A549 (cell line): ENCODE data around the gene PBX2. TPM values are rescaled to one million over a fixed set of nuclear protein-coding genes. Genes with fewer than 3 reads are reported as not detected.

Source experiments
- ATAC-seq, 2 experiments: fragments of 200-7000 bp in 1 of 2; fragments of >200 bp in 1 of 2; cut with Nextera tagmentation in 1 of 2; cut with Tn5 transposase in 1 of 2; 3 replicates each; pipeline versions ENCODE4 v1.8.0 to v1.9.1; 2018 to 2020; ENCODE audit warnings: mild to moderate bottlenecking in 1 of 2, moderate library complexity in 1 of 2
- CTCF ChIA-PET: fragments of 300-600 bp; sonication (Branson Sonifier 250); formaldehyde crosslinking; extraction: SDS; loops from one replicate; lab custom pipeline; 2021; ENCODE audit warnings: antibody characterized with exemption, inconsistent platforms; lab: Yijun Ruan, JAX
- POLR2A ChIA-PET: fragments of 350-600 bp; formaldehyde crosslinking; extraction: SDS; loops from one replicate; lab custom pipeline; 2021; ENCODE audit warnings: antibody characterized with exemption, inconsistent platforms; lab: Yijun Ruan, JAX
- DNase-seq, 2 experiments: peaks; one replicate each; pipeline versions ENCODE4 v3.0.0 to v3.0.0-alpha.2; 2011 to 2016; ENCODE audit warnings: low read depth in 1 of 2, low spot score in 1 of 2
- FAIRE-seq: peaks from 2 replicates; lab custom pipeline; 2011; peaks lifted over from hg19 to GRCh38; lab: Jason Lieb, UNC
- H3K27ac ChIP-seq, 2 experiments: fragments of >200 bp; sonication (Bioruptor Twin); formaldehyde crosslinking; 3 replicates each; pipeline ENCODE4 v1.5.1; 2016 to 2017
- H3K4me1 ChIP-seq: fragments of >200 bp; sonication (Bioruptor Twin); formaldehyde crosslinking; 3 replicates; pipeline ENCODE4 v1.6.1; 2016
- H3K4me2 ChIP-seq: fragments of >200 bp; sonication (Bioruptor Twin); formaldehyde crosslinking; 3 replicates; pipeline ENCODE4 v1.6.1; 2016
- H3K4me3 ChIP-seq: fragments of >200 bp; sonication (Bioruptor Twin); formaldehyde crosslinking; 3 replicates; pipeline ENCODE4 v1.5.1; 2016
- H3K9me3 ChIP-seq: fragments of >200 bp; sonication (Bioruptor Twin); formaldehyde crosslinking; 3 replicates; pipeline ENCODE4 v1.6.1; 2016
- BHLHE40 ChIP-seq: IDR thresholded peaks from 2 replicates; pipeline ENCODE4 v1.6.1; 2012; ENCODE audit warnings: low read depth, low read length, inconsistent platforms
- CBX8 ChIP-seq: fragments of 200-600 bp; sonication (generic); IDR thresholded peaks from 2 replicates; pipeline ENCODE4 v1.6.1; 2016
- CHD2 ChIP-seq: fragments of 150-350 bp; IDR thresholded peaks from 2 replicates; pipeline ENCODE4 v1.6.1; 2014; ENCODE audit warnings: low read length; ENCODE audit not compliant: partially characterized antibody
- CHD4 ChIP-seq: fragments of 200-600 bp; sonication (generic); IDR thresholded peaks from 2 replicates; pipeline ENCODE4 v1.6.1; 2016; ENCODE audit warnings: antibody characterized with exemption, mild to moderate bottlenecking, borderline replicate concordance
- EHF ChIP-seq: fragments of 250-450 bp; sonication (Bioruptor Pico); IDR thresholded peaks from 2 replicates; pipeline ENCODE4 v1.5.0; 2020; ENCODE audit warnings: mild to moderate bottlenecking
- EP300 ChIP-seq, 2 experiments: fragments of >200 bp; sonication (Bioruptor Twin); formaldehyde crosslinking; IDR thresholded peaks; 2 replicates in 1 of 2; 3 replicates in 1 of 2; pipeline ENCODE4 v1.6.1; 2016 to 2017
- FOSL2 ChIP-seq, 2 experiments: fragments of 450-650 bp in 1 of 2; fragments of >200 bp in 1 of 2; sonication (Bioruptor Twin) in 1 of 2; formaldehyde crosslinking; IDR thresholded peaks; 2 replicates each; pipeline versions ENCODE4 v1.5.0 to v1.6.1; 2016 to 2020; ENCODE audit warnings: mild to moderate bottlenecking in 1 of 2, moderate library complexity in 1 of 2
- HEYL ChIP-seq: fragments of 250-450 bp; sonication (Bioruptor Pico); IDR thresholded peaks from 2 replicates; pipeline ENCODE4 v1.8.0; 2021; ENCODE audit warnings: mild to moderate bottlenecking, moderate library complexity
- HOXA7 ChIP-seq: fragments of 250-450 bp; sonication (Bioruptor Pico); IDR thresholded peaks from 2 replicates; pipeline ENCODE4 v1.5.0; 2020; ENCODE audit warnings: mild to moderate bottlenecking, moderate library complexity
- KDM1A ChIP-seq: fragments of 200-600 bp; sonication (generic); IDR thresholded peaks from 2 replicates; pipeline ENCODE4 v1.6.1; 2016; ENCODE audit warnings: low read depth, mild to moderate bottlenecking
- MAFK ChIP-seq: fragments of 450-650 bp; IDR thresholded peaks from 2 replicates; pipeline ENCODE4 v1.6.1; 2014; ENCODE audit not compliant: partially characterized antibody
- MYC ChIP-seq: IDR thresholded peaks from 2 replicates; pipeline ENCODE4 v1.6.1; 2012; ENCODE audit warnings: mild to moderate bottlenecking, inconsistent platforms, low read length, improper control_type of control experiment, borderline replicate concordance
- NFE2L2 ChIP-seq: fragments of 150-350 bp; conservative IDR thresholded peaks from 2 replicates; pipeline ENCODE4 v1.6.1; 2014; ENCODE audit warnings: low read length
- NR3C1 ChIP-seq: fragments of >200 bp; sonication (Bioruptor Twin); formaldehyde crosslinking; IDR thresholded peaks from 3 replicates; pipeline ENCODE4 v1.6.1; 2017
- PHF8 ChIP-seq: fragments of 200-600 bp; sonication (generic); IDR thresholded peaks from 2 replicates; pipeline ENCODE4 v1.6.1; 2016; ENCODE audit warnings: low read depth, mild to moderate bottlenecking, antibody characterized with exemption, moderate library complexity, borderline replicate concordance
- POLR2AphosphoS2 ChIP-seq: conservative IDR thresholded peaks from 2 replicates; pipeline ENCODE4 v1.6.1; 2012; ENCODE audit warnings: low read length, improper control_type of control experiment, inconsistent platforms
- RAD21 ChIP-seq, 2 experiments: fragments of >200 bp in 1 of 2; sonication (Bioruptor Twin) in 1 of 2; formaldehyde crosslinking in 1 of 2; IDR thresholded peaks in 1 of 2; conservative IDR thresholded peaks in 1 of 2; 2 replicates in 1 of 2; 3 replicates in 1 of 2; pipeline ENCODE4 v1.6.1; 2012 to 2018; ENCODE audit warnings: inconsistent platforms in 1 of 2
- RFX5 ChIP-seq: fragments of 450-650 bp; IDR thresholded peaks from 2 replicates; pipeline ENCODE4 v1.7.1; 2014; ENCODE audit warnings: antibody characterized with exemption, mild to moderate bottlenecking, moderate library complexity
- SMC3 ChIP-seq: fragments of >200 bp; sonication (Bioruptor Twin); formaldehyde crosslinking; IDR thresholded peaks from 3 replicates; pipeline ENCODE4 v1.6.1; 2018; ENCODE audit warnings: inconsistent platforms
- SREBF2 ChIP-seq: fragments of 450-650 bp; IDR thresholded peaks from 2 replicates; pipeline ENCODE4 v1.6.1; 2014; ENCODE audit warnings: mild to moderate bottlenecking, moderate library complexity
- ZC3H11A ChIP-seq: fragments of 450-650 bp; IDR thresholded peaks from 2 replicates; pipeline ENCODE4 v1.6.1; 2014; ENCODE audit warnings: antibody characterized with exemption, mild to moderate bottlenecking
- ZFP36 ChIP-seq: fragments of 450-650 bp; IDR thresholded peaks from 2 replicates; pipeline ENCODE4 v1.6.1; 2014; ENCODE audit warnings: borderline replicate concordance; ENCODE audit not compliant: partially characterized antibody
- ZSCAN20 ChIP-seq: fragments of 250-450 bp; sonication (Bioruptor Pico); IDR thresholded peaks from 2 replicates; pipeline ENCODE4 v1.8.0; 2022; ENCODE audit warnings: mild to moderate bottlenecking, moderate library complexity
- WGBS: methylation state at CpG from one replicate; pipeline ENCODE4 v1.1.6; 2017; ENCODE audit errors: missing lambda C conversion rate; 5-methylcytosine and 5-hydroxymethylcytosine counted together
- polyA plus RNA-seq, 4 experiments: library from polyadenylated mRNA; depleted of rRNA in 3 of 4; stranded (reverse); fragments of >200 nt; fragmentation: RNase III in 1 of 4; extraction: RNeasy Plus Mini Kit Qiagen cat#74134 plus additional on column Dnase treatment in 1 of 4; gene quantifications; 2 replicates in 3 of 4; 3 replicates in 1 of 4; pipeline ENCODE4 v1.2.3, GENCODE V29; 2011 to 2017
- TF ChIP-seq, protein P1 (sequence below): fragments of 200-600 bp; sonication (generic); IDR thresholded peaks from 2 replicates; pipeline ENCODE4 v1.6.1; 2016; ENCODE audit warnings: antibody characterized with exemption, mild to moderate bottlenecking, moderate library complexity
- TF ChIP-seq, protein P2 (sequence below): fragments of 250-450 bp; sonication (Bioruptor Pico); IDR thresholded peaks from 2 replicates; pipeline ENCODE4 v1.5.0; 2021; ENCODE audit warnings: mild to moderate bottlenecking, moderate library complexity, borderline replicate concordance
- TF ChIP-seq, protein P3 (sequence below): fragments of >200 bp; sonication (Bioruptor Twin); formaldehyde crosslinking; IDR thresholded peaks from 2 replicates; pipeline ENCODE4 v1.6.1; 2016

Gene PBX2
- polyA plus RNA-seq, 2 of the 4 experiments (the other 2 are of a cell fraction), result 27.0 to 30.8 TPM

DNA sequence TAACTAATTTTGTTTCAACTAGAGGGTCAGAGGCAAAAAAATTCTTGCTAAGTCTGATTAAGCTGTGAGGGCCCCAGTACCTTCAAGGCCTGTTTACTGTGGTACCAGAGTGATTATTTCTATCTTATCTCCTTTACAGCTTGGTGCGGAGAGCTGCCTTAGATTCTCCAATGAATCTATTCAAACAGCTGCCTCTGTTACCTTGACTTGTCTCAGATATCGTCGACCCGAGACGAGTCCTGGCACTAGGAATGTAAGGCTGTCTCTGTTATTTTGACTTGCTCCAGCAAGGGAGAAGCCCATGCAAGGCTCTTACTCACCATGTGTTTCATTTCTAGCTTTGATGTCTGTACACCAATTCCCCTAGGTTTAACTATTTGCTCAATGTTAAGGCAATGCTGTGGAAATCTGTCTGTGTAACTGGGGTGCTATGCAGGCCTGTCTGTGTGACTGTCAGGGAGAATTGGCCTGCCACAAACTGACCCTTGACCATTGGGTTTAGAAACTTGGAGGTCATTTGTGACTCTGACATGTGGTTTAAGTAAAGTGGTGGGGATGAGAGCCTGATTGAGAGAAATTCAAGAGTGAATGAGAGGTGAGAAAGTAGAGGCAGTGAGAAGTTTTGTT lies 49.5 kb downstream of the PBX2 start:
- Histone ChIP-seq H3K4me3 (no peak overlapping the region), H3K4me2 (no peak overlapping the region), H3K27ac (no peak overlapping the region), H3K9me3 (no peaks in the 10 kb centered on the region), H3K4me1 (no peaks in the 10 kb centered on the region)
- TF ChIP-seq SREBF2, result no peak
- no peak for TF ChIP-seq KDM1A
- TF ChIP-seq CBX8, result no peak
- TF ChIP-seq CHD4, result no peak
- no peak for TF ChIP-seq NFE2L2
- no peak for TF ChIP-seq NR3C1
- no peak for TF ChIP-seq BHLHE40
- no peak for TF ChIP-seq EHF (CRISPR knock-in tag)
- no peak for TF ChIP-seq CHD2
- TF ChIP-seq ZSCAN20, result no peak
- ChIA-PET CTCF (interaction anchor here (0.6 to 0.9 kb wide), 2 partner anchors 40 to 46 kb away, joined by 3 read pairs; no protein-coding TSS in a partner anchor), POLR2A (no interaction called here)
- no peak for DNase-seq
- ATAC-seq, result no peak
- no peak for FAIRE-seq
- 78% methylated on average over 5 of the region's 5 CpGs for WGBS

DNA sequence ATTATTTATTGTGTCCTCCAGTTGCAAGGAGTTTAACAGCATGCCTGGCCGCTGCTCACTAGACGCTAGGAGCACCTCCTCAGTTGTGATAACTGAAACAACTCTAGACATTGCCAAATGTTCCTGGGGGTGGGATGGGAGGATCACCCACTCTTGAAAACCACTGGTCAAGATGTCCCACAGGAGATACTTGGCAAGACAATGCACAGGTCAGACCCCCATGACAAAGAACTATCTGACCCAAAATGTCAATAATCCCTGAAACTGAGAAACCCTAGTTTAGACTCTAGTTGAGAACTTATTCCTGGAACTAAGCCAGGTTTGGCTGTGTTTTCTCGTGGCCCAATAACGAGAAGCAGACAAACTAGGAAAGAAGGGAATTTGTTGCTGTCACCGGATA lies 50.4 kb downstream of the PBX2 start:
- H3K9me3 ChIP-seq, result no peaks in the 10 kb centered on the region
- ChIA-PET POLR2A (interaction anchor here (0.7 kb wide), 1 partner anchor 12 kb away, joined by 3 read pairs; the partner anchor contains the start of gene ATF6B), CTCF (interaction anchor here (0.9 kb wide), 1 partner anchor 45 kb away, joined by 3 read pairs; no protein-coding TSS in a partner anchor)
- ATAC-seq (no peak), FAIRE-seq (no peak), DNase-seq (no peak)
- H3K4me3 ChIP-seq, result no peak overlapping the region
- H3K4me1 ChIP-seq, result no peaks in the 10 kb centered on the region
- TF ChIP-seq MYC (no peak), RFX5 (no peak), POLR2AphosphoS2 (no peak), ZSCAN20 (no peak), MAFK (no peak), SMC3 (no peak), HOXA7 (CRISPR knock-in tag) (no peak), EP300 (IDR thresholded peaks at IDR 0.05) (no peak), ZFP36 (no peak), HEYL (CRISPR knock-in tag) (no peak), CHD4 (no peak), ZC3H11A (no peak), NFE2L2 (no peak), FOSL2 (IDR thresholded peaks at IDR 0.05) (no peak), FOSL2 (CRISPR knock-in tag; IDR thresholded peaks at IDR 0.05) (no peak), PHF8 (no peak), RAD21 (conservative IDR thresholded peaks at IDR 0.05 in 1 of 2, IDR thresholded peaks at IDR 0.05 in 1 of 2) (no peak)
- TF ChIP-seq, protein P1, sequence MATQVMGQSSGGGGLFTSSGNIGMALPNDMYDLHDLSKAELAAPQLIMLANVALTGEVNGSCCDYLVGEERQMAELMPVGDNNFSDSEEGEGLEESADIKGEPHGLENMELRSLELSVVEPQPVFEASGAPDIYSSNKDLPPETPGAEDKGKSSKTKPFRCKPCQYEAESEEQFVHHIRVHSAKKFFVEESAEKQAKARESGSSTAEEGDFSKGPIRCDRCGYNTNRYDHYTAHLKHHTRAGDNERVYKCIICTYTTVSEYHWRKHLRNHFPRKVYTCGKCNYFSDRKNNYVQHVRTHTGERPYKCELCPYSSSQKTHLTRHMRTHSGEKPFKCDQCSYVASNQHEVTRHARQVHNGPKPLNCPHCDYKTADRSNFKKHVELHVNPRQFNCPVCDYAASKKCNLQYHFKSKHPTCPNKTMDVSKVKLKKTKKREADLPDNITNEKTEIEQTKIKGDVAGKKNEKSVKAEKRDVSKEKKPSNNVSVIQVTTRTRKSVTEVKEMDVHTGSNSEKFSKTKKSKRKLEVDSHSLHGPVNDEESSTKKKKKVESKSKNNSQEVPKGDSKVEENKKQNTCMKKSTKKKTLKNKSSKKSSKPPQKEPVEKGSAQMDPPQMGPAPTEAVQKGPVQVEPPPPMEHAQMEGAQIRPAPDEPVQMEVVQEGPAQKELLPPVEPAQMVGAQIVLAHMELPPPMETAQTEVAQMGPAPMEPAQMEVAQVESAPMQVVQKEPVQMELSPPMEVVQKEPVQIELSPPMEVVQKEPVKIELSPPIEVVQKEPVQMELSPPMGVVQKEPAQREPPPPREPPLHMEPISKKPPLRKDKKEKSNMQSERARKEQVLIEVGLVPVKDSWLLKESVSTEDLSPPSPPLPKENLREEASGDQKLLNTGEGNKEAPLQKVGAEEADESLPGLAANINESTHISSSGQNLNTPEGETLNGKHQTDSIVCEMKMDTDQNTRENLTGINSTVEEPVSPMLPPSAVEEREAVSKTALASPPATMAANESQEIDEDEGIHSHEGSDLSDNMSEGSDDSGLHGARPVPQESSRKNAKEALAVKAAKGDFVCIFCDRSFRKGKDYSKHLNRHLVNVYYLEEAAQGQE, result no peak
- TF ChIP-seq, protein P2, sequence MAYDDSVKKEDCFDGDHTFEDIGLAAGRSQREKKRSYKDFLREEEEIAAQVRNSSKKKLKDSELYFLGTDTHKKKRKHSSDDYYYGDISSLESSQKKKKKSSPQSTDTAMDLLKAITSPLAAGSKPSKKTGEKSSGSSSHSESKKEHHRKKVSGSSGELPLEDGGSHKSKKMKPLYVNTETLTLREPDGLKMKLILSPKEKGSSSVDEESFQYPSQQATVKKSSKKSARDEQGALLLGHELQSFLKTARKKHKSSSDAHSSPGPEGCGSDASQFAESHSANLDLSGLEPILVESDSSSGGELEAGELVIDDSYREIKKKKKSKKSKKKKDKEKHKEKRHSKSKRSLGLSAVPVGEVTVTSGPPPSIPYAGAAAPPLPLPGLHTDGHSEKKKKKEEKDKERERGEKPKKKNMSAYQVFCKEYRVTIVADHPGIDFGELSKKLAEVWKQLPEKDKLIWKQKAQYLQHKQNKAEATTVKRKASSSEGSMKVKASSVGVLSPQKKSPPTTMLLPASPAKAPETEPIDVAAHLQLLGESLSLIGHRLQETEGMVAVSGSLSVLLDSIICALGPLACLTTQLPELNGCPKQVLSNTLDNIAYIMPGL (CRISPR knock-in tag), result no peak
- TF ChIP-seq, protein P3, sequence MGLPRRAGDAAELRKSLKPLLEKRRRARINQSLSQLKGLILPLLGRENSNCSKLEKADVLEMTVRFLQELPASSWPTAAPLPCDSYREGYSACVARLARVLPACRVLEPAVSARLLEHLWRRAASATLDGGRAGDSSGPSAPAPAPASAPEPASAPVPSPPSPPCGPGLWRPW, result no peak
- no peak overlapping the region for H3K4me2 ChIP-seq
- no peak overlapping the region for H3K27ac ChIP-seq
- 65% methylated on average over 5 of the region's 5 CpGs for WGBS
